Lung (tissue), 12 donors: ENCODE results near the gene FAM76B. TPM values are rescaled to one million over a fixed set of nuclear protein-coding genes. Genes with fewer than 3 reads are reported as not detected.

Source experiments
- ATAC-seq: fragments of 200-7000 bp; cut with Tn5 transposase; one replicate; pipeline ENCODE4 v1.9.1; 2020; ENCODE audit warnings: moderate number of reproducible peaks; ENCODE audit not compliant: insufficient read depth, low FRiP score
- DNase-seq, 3 donors: peaks; one replicate each; pipeline ENCODE4 v3.0.0-alpha.2; 2013 to 2017
- H3K27ac ChIP-seq, 2 donors: one replicate each; pipeline ENCODE4 v1.5.1; 2013; ENCODE audit warnings: mild to moderate bottlenecking in 2 of 2, moderate library complexity in 2 of 2, control low read depth in 1 of 2, inconsistent platforms in 1 of 2, low read depth in 1 of 2, low read length in 1 of 2
- H3K27me3 ChIP-seq, 3 donors: one replicate each; pipeline ENCODE4 v1.5.1; 2013; ENCODE audit warnings: low read length in 2 of 3; ENCODE audit not compliant: control insufficient read depth in 3 of 3, insufficient read depth in 3 of 3
- H3K36me3 ChIP-seq, 4 donors: one replicate each; pipeline ENCODE4 v1.5.1; 2013; ENCODE audit warnings: low read length in 4 of 4, mild to moderate bottlenecking in 1 of 4, moderate library complexity in 1 of 4; ENCODE audit not compliant: control insufficient read depth in 4 of 4, insufficient read depth in 4 of 4
- H3K4me1 ChIP-seq, 5 donors: one replicate each; pipeline ENCODE4 v1.5.1; 2013; ENCODE audit warnings: low read length in 5 of 5, mild to moderate bottlenecking in 2 of 5, moderate library complexity in 1 of 5; ENCODE audit not compliant: control insufficient read depth in 5 of 5, insufficient read depth in 5 of 5
- H3K4me3 ChIP-seq: one replicate; pipeline ENCODE4 v1.5.1; 2013; ENCODE audit warnings: mild to moderate bottlenecking, control low read depth, moderate library complexity
- H3K9ac ChIP-seq, 2 donors: one replicate each; pipeline ENCODE4 v1.5.1; 2013; ENCODE audit warnings: low read length in 2 of 2, control low read depth in 1 of 2; ENCODE audit not compliant: insufficient read depth in 1 of 2
- H3K9me3 ChIP-seq, 4 donors: one replicate each; pipeline ENCODE4 v1.5.1; 2013; ENCODE audit warnings: low read length in 3 of 4, mild to moderate bottlenecking in 1 of 4, moderate library complexity in 1 of 4; ENCODE audit not compliant: control insufficient read depth in 4 of 4, insufficient read depth in 3 of 4
- CTCF ChIP-seq: IDR thresholded peaks from 2 replicates; pipeline ENCODE4 v1.5.1; 2012; ENCODE audit warnings: mild to moderate bottlenecking; ENCODE audit errors: control extremely low read depth, extremely low read depth
- WGBS, 2 donors: extraction: QIAGEN DNeasy Blood & Tissue Kit; methylation state at CpG; one replicate each; pipeline ENCODE4 v1.1.7; 2013; 5-methylcytosine and 5-hydroxymethylcytosine counted together
- polyA plus RNA-seq, 2 donors: library from polyadenylated mRNA; stranded (reverse); fragments of 200-250 nt; gene quantifications; one replicate each; pipeline ENCODE4 v1.2.1, GENCODE V29; 2013
- total RNA-seq, 2 donors: library from RNA; depleted of rRNA in 1 of 2; stranded (reverse); fragments of >200 nt in 1 of 2; gene quantifications; one replicate each; pipeline ENCODE4 v1.2.1, GENCODE V29; 2014 to 2021
- donor health status: control.
- donor health status: control.
- donor health status: Bipolar disorder and iron deficiency.
- donor health status: healthy.
- donor health status: DM: yes; HTN: yes; CAD: no.

FAM76B gene
- total and polyA plus RNA-seq, 4 donors = 10.2 to 54.0 (median 17.0) TPM

DNA sequence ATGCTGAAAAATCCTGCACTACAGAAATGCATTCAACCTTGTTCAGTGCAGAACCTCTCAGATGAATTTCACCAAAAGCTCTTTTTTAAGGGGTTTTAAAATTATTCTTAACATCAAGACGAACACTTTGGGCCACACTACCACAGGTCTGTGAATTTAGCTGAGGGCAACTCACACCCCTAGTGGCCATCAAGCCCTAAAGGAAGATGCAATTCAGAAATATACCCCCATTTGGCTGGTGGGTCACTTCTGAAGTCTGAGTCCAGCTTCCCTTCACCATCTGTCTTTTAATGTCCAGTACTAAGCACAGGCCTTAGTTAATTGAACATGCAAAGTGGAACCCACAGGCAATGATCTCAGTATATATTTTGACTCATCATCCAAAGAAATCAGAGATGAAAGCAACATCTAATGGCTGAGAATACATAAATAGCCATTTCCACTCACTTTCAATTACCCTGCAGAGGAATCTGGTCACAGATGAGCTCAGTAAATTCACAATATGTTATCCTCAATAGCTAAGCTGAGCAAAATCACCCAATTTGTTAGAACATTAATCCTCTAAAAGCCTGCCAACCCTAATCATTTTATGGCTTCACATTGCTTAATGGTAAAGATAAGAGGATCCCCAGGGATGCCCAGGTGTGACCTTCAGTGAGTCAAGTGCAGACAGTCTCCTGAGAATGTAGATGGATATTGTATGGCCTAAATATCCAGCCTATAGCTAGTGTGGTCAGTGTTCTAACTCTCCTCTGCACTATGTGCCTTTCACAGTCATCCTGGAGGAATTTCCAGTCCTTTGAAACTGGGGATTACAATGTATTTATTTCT lies 50.3 kb downstream of the FAM76B start:
- TF ChIP-seq CTCF = no peak
- Histone ChIP-seq H3K9me3 (no peaks in the 10 kb centered on the region), H3K9ac (no peak overlapping the region), H3K4me3 (no peak overlapping the region), H3K27ac (no peak overlapping the region), H3K4me1 (peaks cover 0 to 3% (median 2%) of the 10 kb centered on the region in 5 donors), H3K27me3 (no peaks in the 10 kb centered on the region), H3K36me3 (no peaks in the 10 kb centered on the region)
- DNase-seq (no peak), ATAC-seq (no peak)
- 50 to 90% methylated on average over 1 of the region's 1 CpG for WGBS, 2 donors

GRCh38 chr11:95736809-95737208 lies 52.8 kb downstream of the FAM76B start:
- no peaks in the 10 kb centered on the region for H3K9me3 ChIP-seq
- peaks cover 1 to 9% (median 5%) of the 10 kb centered on the region in 5 donors for H3K4me1 ChIP-seq
- no peak overlapping the region for H3K27ac ChIP-seq
- DNase-seq = no peak
- TF ChIP-seq CTCF = no peak
- no peak for ATAC-seq
- H3K27me3 ChIP-seq = no peaks in the 10 kb centered on the region
- no peaks in the 10 kb centered on the region for H3K36me3 ChIP-seq
- no peak overlapping the region for H3K9ac ChIP-seq
- H3K4me3 ChIP-seq = no peak overlapping the region
- WGBS, 2 donors = 63 to 73% methylated on average over 2 of the region's 2 CpGs

GRCh38 chr11:95736355-95736754 lies 53.2 kb downstream of the FAM76B start:
- Histone ChIP-seq H3K9me3 (no peaks in the 10 kb centered on the region), H3K27ac (no peak overlapping the region), H3K4me3 (no peak overlapping the region), H3K36me3 (no peaks in the 10 kb centered on the region), H3K27me3 (no peaks in the 10 kb centered on the region), H3K4me1 (peaks cover 1 to 9% (median 5%) of the 10 kb centered on the region in 5 donors), H3K9ac (no peak overlapping the region)
- 36 to 45% methylated on average over 7 of the region's 7 CpGs for WGBS, 2 donors
- DNase-seq (peak in 1 of 3 donors; percentile 6), ATAC-seq (no peak)
- no peak for TF ChIP-seq CTCF
